SH-SY5Y (cell line): ENCODE results near the gene KCNIP3.

Experiments
- GATA2 ChIP-seq: IDR thresholded peaks from 2 replicates; pipeline ENCODE4 v1.6.1; 2011; ENCODE audit warnings: mild to moderate bottlenecking, low read depth, low read length
- GATA3 ChIP-seq: IDR thresholded peaks from 2 replicates; pipeline ENCODE4 v1.6.1; 2011; ENCODE audit warnings: low read depth, mild to moderate bottlenecking, low read length, moderate library complexity

DNA sequence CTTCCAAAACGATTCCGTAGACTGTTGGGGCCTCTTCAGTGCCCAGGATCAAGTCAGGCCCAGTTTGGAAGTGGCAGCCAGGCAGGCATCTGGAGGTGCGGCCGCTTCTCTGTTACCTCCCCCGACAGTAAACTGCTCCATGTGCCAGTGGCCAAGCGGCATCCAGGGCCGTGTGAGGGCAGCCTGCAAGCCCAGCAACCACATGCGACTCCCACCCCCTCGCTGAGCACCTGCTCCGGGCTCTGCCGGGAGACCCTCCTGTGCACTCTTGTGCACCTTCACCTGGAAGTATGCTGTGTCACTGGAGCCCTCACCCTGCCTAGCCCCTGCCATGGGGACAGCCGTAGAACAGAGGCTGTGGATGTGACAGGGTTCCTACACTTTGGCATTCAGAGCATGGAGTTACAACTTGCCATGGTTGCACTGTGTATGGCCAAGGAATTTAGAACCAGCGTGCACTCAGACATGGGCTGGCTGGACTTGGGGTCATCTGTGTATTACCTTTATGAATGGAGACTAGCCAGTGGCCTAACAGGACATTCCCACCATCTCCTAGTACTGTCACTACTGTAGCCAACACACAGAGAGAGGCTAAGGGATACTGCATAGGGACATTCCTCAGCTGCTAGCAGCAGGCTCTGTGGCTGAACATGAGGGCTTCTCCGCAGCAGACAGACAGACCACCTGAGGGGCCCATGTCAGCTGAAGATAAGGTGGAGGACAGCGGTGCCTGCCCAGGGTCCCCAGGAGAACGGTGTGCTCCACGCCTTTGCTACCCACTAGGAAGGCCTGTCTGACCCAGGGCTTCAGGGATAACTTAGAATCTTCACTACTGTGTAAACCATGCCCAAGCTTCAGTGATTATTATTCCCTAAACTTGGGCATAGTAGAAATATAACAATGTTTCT lies 80.3 kb downstream of the KCNIP3 start:
- TF ChIP-seq GATA2 (no peak), GATA3 (no peak)
